GM12878 (cell line): ENCODE data around the gene ASRGL1. TPM values are rescaled to one million over a fixed set of nuclear protein-coding genes. Genes with fewer than 3 reads are reported as not detected.
"Not testable (repeated sequence)": the region's sequence is repeated elsewhere in the genome, so short reads cannot be mapped to it uniquely, and the experiment has no call there.

ENCODE experiments used
- ATAC-seq: fragments of 200-7000 bp; cut with Tn5 transposase; 3 replicates; pipeline ENCODE4 v1.9.1; 2020; ENCODE audit warnings: mild to moderate bottlenecking, moderate library complexity
- BruUV-seq: library from RNA; stranded (reverse); fragments of 400-500 nt; replicated peaks from 2 replicates; lab custom pipeline; 2021; lab: Mats Ljungman, UMichigan
- CTCF ChIA-PET: fragments of 300-600 bp; sonication (Branson Sonifier 250); formaldehyde crosslinking; extraction: SDS; loops from one replicate; lab custom pipeline; 2021; ENCODE audit warnings: inconsistent platforms; lab: Yijun Ruan, JAX
- POLR2A ChIA-PET: fragments of 350-600 bp; formaldehyde crosslinking; extraction: SDS; loops from one replicate; lab custom pipeline; 2021; ENCODE audit warnings: inconsistent platforms; lab: Charles Lee
- RAD21 ChIA-PET: fragments of 300-600 bp; sonication (Branson Sonifier 250); formaldehyde crosslinking; loops from one replicate; lab custom pipeline; 2023; ENCODE audit warnings: antibody characterized with exemption; ENCODE audit not compliant: unreplicated experiment; lab: Charles Lee
- SMC1A ChIA-PET: fragments of 300-600 bp; sonication (Branson Sonifier 250); formaldehyde crosslinking; loops from one replicate; lab custom pipeline; 2023; ENCODE audit not compliant: unreplicated experiment, uncharacterized antibody; lab: Charles Lee
- DNase-seq: peaks from one replicate; pipeline ENCODE4 v3.0.0-alpha.2; 2011; ENCODE audit warnings: low read depth, low spot score
- FAIRE-seq: peaks from 3 replicates; lab custom pipeline; 2011; peaks lifted over from hg19 to GRCh38; lab: Jason Lieb, UNC
- H2AFZ ChIP-seq: 2 replicates; pipeline ENCODE4 v1.6.0; 2011; ENCODE audit warnings: low read depth, low read length, control low read depth; ENCODE audit not compliant: control insufficient read depth
- H3K27ac ChIP-seq: 2 replicates; pipeline ENCODE4 v1.5.1; 2011; ENCODE audit warnings: control low read depth; ENCODE audit not compliant: control insufficient read depth, insufficient read depth
- H3K27me3 ChIP-seq, 2 experiments: replicated peaks in 1 of 2; 2 replicates each; pipeline versions ENCODE4 v1.6.0 to v1.6.1; 2011; ENCODE audit warnings: low read length in 1 of 2; ENCODE audit not compliant: control insufficient read depth in 2 of 2, insufficient read depth in 2 of 2
- H3K36me3 ChIP-seq, 2 experiments: 2 replicates each; pipeline ENCODE4 v1.5.1; 2011; ENCODE audit warnings: low read length in 1 of 2; ENCODE audit not compliant: control insufficient read depth in 2 of 2, insufficient read depth in 2 of 2
- H3K4me1 ChIP-seq: 2 replicates; pipeline ENCODE4 v1.6.1; 2011; ENCODE audit warnings: mild to moderate bottlenecking, low read length, moderate library complexity, mixed read lengths; ENCODE audit not compliant: control insufficient read depth, insufficient read depth
- H3K4me2 ChIP-seq: 2 replicates; pipeline ENCODE4 v1.6.0; 2011; ENCODE audit warnings: control low read depth; ENCODE audit not compliant: control insufficient read depth, insufficient read depth
- H3K4me3 ChIP-seq: fragments of 200-600 bp; sonication (generic); 2 replicates; pipeline ENCODE4 v1.5.1; 2016
- H3K79me2 ChIP-seq: 2 replicates; pipeline ENCODE4 v1.6.0; 2011; ENCODE audit warnings: low read length; ENCODE audit not compliant: control insufficient read depth, insufficient read depth
- H3K9ac ChIP-seq: 2 replicates; pipeline ENCODE4 v1.8.0; 2011; ENCODE audit warnings: low read length, control low read depth, mixed read lengths; ENCODE audit not compliant: control insufficient read depth, insufficient read depth
- H3K9me3 ChIP-seq: replicated peaks from 3 replicates; pipeline ENCODE4 v1.5.1; 2011; ENCODE audit warnings: mild to moderate bottlenecking, low read length; ENCODE audit not compliant: control insufficient read depth, insufficient read depth
- H4K20me1 ChIP-seq: 2 replicates; pipeline ENCODE4 v1.6.0; 2011; ENCODE audit not compliant: control insufficient read depth, insufficient read depth
- CREM ChIP-seq: IDR thresholded peaks from 2 replicates; pipeline ENCODE4 v1.6.1; 2014; ENCODE audit warnings: antibody characterized with exemption, low read depth
- PAX8 ChIP-seq: fragments of 450-650 bp; IDR thresholded peaks from 2 replicates; pipeline ENCODE4 v1.6.1; 2017; ENCODE audit warnings: mild to moderate bottlenecking, moderate library complexity
- RUNX3 ChIP-seq: IDR thresholded peaks from 2 replicates; pipeline ENCODE4 v1.6.1; 2012; ENCODE audit warnings: low read length, inconsistent platforms
- STAT1 ChIP-seq: fragments of 450-650 bp; conservative IDR thresholded peaks from 2 replicates; pipeline ENCODE4 v1.6.1; 2014; ENCODE audit warnings: antibody characterized with exemption, mild to moderate bottlenecking
- WGBS: methylation state at CpG from one replicate; pipeline ENCODE4 v1.1.6; 2016; ENCODE audit warnings: low lambda C conversion rate; ENCODE audit not compliant: insufficient replicate concordance, insufficient coverage; ENCODE audit errors: missing lambda C conversion rate; 5-methylcytosine and 5-hydroxymethylcytosine counted together
- in situ Hi-C: fragments of 300-500 bp; cut with MboI; formaldehyde crosslinking; loops from 9 replicates; pipeline ENCODE4 v1.14.3; 2018; ENCODE audit warnings: mixed read lengths
- intact Hi-C: fragments of 100-400 bp; cut with micrococcal nuclease; formaldehyde crosslinking; loops from one replicate; pipeline ENCODE4 v1.14.2; 2022; ENCODE audit not compliant: unreplicated experiment
- polyA plus RNA-seq, 11 experiments: library from polyadenylated mRNA; depleted of rRNA in 4 of 11; unstranded in 6 of 11; stranded (reverse) in 5 of 11; fragments of >200 nt; fragmentation: Nextera tagmentation in 4 of 11; fragmentation: Illumina TruSeq in 1 of 11; extraction: Ambion mirVana in 4 of 11; extraction: Trizol in 1 of 11; gene quantifications; 1 replicate in 1 of 11; 2 replicates in 10 of 11; pipeline versions ENCODE4 v1.2.1 to v1.2.3, GENCODE V29; 2011 to 2016; ENCODE audit warnings: inconsistent platforms in 2 of 11, missing spikeins in 2 of 11, low read depth in 1 of 11
- total RNA-seq, 4 experiments: library from RNA; depleted of rRNA in 3 of 4; stranded (reverse); fragments of >200 nt in 3 of 4; fragmentation: Illumina TruSeq in 1 of 4; extraction: Trizol in 1 of 4; gene quantifications; 2 replicates each; pipeline versions ENCODE4 v1.2.1 to v1.2.3, GENCODE V29; 2013 to 2021

ASRGL1 gene
- total and polyA plus RNA-seq, 10 of the 15 experiments (the other 5 are each of a cell fraction or from before 2014, with no cell fraction given) = 0.97 to 24.5 (median 4.8) TPM

GRCh38 chr11:62386083-62386482 lies 48.8 kb downstream of the ASRGL1 start:
- FAIRE-seq (peak; percentile 75), ATAC-seq (peak; percentile 89)
- H3K36me3 ChIP-seq, H3K9ac ChIP-seq, H3K27ac ChIP-seq, BruUV-seq, DNase-seq, intact Hi-C loops, H3K4me1 ChIP-seq, in situ Hi-C loops, H2AFZ ChIP-seq, H3K27me3 ChIP-seq, H3K79me2 ChIP-seq, H3K4me3 ChIP-seq, H3K9me3 ChIP-seq, H4K20me1 ChIP-seq: not testable (repeated sequence)
- ChIA-PET RAD21 (interaction anchor here (1.9 kb wide), 1 partner anchor 9 kb away, joined by 8 read pairs; no protein-coding TSS in a partner anchor), POLR2A (interaction anchor here (0.7 kb wide), 1 partner anchor 41 kb away, joined by 3 read pairs; no protein-coding TSS in a partner anchor), CTCF (interaction anchor here (0.7 to 1.7 kb wide), 4 partner anchors 8 to 450 kb away, joined by 3 to 6 read pairs (median 4); no protein-coding TSS in a partner anchor), SMC1A (interaction anchor here (0.8 to 1.9 kb wide), 3 partner anchors 8 to 39 kb away, joined by 3 to 7 read pairs (median 3); no protein-coding TSS in a partner anchor)
- 53% methylated on average over 3 of the region's 3 CpGs for WGBS
- peak overlapping the region; percentile 44; the same call in 1 of the 2 replicates for H3K4me2 ChIP-seq
- TF ChIP-seq RUNX3 = peak; percentile 70

DNA sequence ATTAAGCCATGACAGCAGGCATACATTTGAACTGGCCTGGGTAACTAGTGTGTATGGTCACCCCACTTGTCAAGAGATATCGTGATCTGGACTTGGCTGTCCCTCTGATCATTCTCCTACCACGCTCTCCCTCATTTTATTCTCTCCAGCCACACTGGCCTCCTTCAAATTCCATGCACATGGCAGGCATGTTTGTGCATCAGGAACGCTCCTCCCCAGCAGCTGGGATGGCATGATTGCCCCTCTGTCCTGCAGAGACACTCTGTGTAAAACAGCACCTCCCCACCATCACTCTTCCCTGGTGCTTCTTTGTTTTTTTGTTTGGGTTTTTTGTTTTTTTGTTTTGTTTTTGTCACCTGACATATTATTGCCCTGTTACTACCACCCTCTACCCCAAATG lies 50.1 kb downstream of the ASRGL1 start:
- TF ChIP-seq CREM (no peak), PAX8 (no peak), RUNX3 (no peak), STAT1 (no peak)
- H3K9me3 ChIP-seq = no peaks in the 10 kb centered on the region
- ATAC-seq = no peak
- H2AFZ ChIP-seq = no peak overlapping the region
- H3K4me3 ChIP-seq = no peak overlapping the region
- SMC1A ChIA-PET = no interaction called here
- H3K27me3 ChIP-seq = no peaks in the 10 kb centered on the region
- H3K79me2 ChIP-seq = no peaks in the 10 kb centered on the region
- CTCF ChIA-PET = interaction anchor here (1.7 kb wide), 1 partner anchor 49 kb away, joined by 3 read pairs; no protein-coding TSS in a partner anchor
- POLR2A ChIA-PET = no interaction called here
- H3K27ac ChIP-seq = no peak overlapping the region
- intact Hi-C loops (no loop called here), in situ Hi-C loops (no loop called here)
- peaks cover 8% of the 10 kb centered on the region for H3K4me1 ChIP-seq
- H3K4me2 ChIP-seq = no peak overlapping the region
- H4K20me1 ChIP-seq = no peaks in the 10 kb centered on the region
- WGBS = 31% methylated on average over 3 of the region's 3 CpGs
- RAD21 ChIA-PET = interaction anchor here (1.9 kb wide), 1 partner anchor 8 kb away, joined by 8 read pairs; no protein-coding TSS in a partner anchor
- H3K9ac ChIP-seq = no peak overlapping the region
- no peaks in the 10 kb centered on the region for H3K36me3 ChIP-seq
- FAIRE-seq = no peak
- no TSS peak for BruUV-seq
- DNase-seq = no peak
